Measurements from ENCODE around the gene LXN. TPM values are rescaled to one million over a fixed set of nuclear protein-coding genes. Genes with fewer than 3 reads are reported as not detected.

LXN gene
- total and polyA plus RNA-seq, 7 donors: 1.6 to 6.7 (median 3.2) TPM

GRCh38 chr3:158659454-158660237 is 12.8 kb downstream of the LXN start:
- Histone ChIP-seq H3K9me3 (no peaks in the 10 kb centered on the region), H3K36me3 (ENCODE audit: insufficient read depth in 1 of 2, low read depth in 1 of 2) (peaks cover 9 to 96% of the 10 kb centered on the region in 2 donors), H3K4me1 (no peaks in the 10 kb centered on the region), H3K4me3 (no peak overlapping the region), H3K27me3 (ENCODE audit: insufficient read depth in 3 of 3, low read length in 2 of 3) (no peaks in the 10 kb centered on the region), H3K27ac (peak overlapping the region; percentile 38)
- intact Hi-C loops (cut with DNase I): loop anchor here in 1 of 2 donors (5.0 kb wide), 1 partner anchor 133 kb away; no protein-coding TSS in a partner anchor
- ATAC-seq (peak; percentile 55 to 81 (median 74)), DNase-seq (peak in 1 of 2 donors; percentile 32)
- WGBS, 3 donors: 49 to 50% (median 49%) methylated on average over 7 of the region's 7 CpGs
- peak; percentile 54 for TF ChIP-seq CTCF (IDR thresholded peaks at IDR 0.05)

- TF ChIP-seq CTCF (IDR thresholded peaks at IDR 0.05): no peak
- ATAC-seq: no peak
- H3K36me3 ChIP-seq (ENCODE audit: insufficient read depth in 1 of 2, low read depth in 1 of 2): peaks cover 9 to 96% of the 10 kb centered on the region in 2 donors
- H3K27ac ChIP-seq: no peak overlapping the region
- intact Hi-C loops (cut with DNase I): loop anchor here in 1 of 2 donors (5.0 kb wide), 1 partner anchor 133 kb away; no protein-coding TSS in a partner anchor
- DNase-seq: no peak
- H3K4me1 ChIP-seq: no peaks in the 10 kb centered on the region
- WGBS, 3 donors: 92 to 95% (median 95%) methylated on average over 7 of the region's 7 CpGs
- H3K27me3 ChIP-seq (ENCODE audit: insufficient read depth in 3 of 3, low read length in 2 of 3): no peaks in the 10 kb centered on the region
- H3K9me3 ChIP-seq: no peaks in the 10 kb centered on the region
- H3K4me3 ChIP-seq: no peak overlapping the region
Observed at GRCh38 chr3:158658889-158659288, 13.6 kb downstream of the LXN start.

GRCh38 chr3:158652463-158652862 is 20.0 kb downstream of the LXN start:
- Histone ChIP-seq H3K36me3 (ENCODE audit: insufficient read depth in 1 of 2, low read depth in 1 of 2) (peaks cover 7 to 96% of the 10 kb centered on the region in 2 donors), H3K4me1 (no peaks in the 10 kb centered on the region), H3K9me3 (no peaks in the 10 kb centered on the region), H3K27me3 (ENCODE audit: insufficient read depth in 3 of 3, low read length in 2 of 3) (no peaks in the 10 kb centered on the region), H3K4me3 (no peak overlapping the region), H3K27ac (no peak overlapping the region)
- DNase-seq: no peak
- WGBS, 3 donors: 87 to 91% (median 87%) methylated on average over 3 of the region's 3 CpGs
- ATAC-seq: no peak
- TF ChIP-seq CTCF (IDR thresholded peaks at IDR 0.05): no peak
- intact Hi-C loops (cut with DNase I): no loop called here

- intact Hi-C loops (cut with DNase I): no loop called here
- no peak for TF ChIP-seq CTCF (IDR thresholded peaks at IDR 0.05)
- Histone ChIP-seq H3K4me1 (peaks cover 9% of the 10 kb centered on the region), H3K27ac (no peak overlapping the region), H3K27me3 (ENCODE audit: insufficient read depth in 3 of 3, low read length in 2 of 3) (no peaks in the 10 kb centered on the region), H3K36me3 (ENCODE audit: insufficient read depth in 1 of 2, low read depth in 1 of 2) (peaks cover 5 to 96% of the 10 kb centered on the region in 2 donors), H3K4me3 (no peak overlapping the region), H3K9me3 (no peaks in the 10 kb centered on the region)
- no peak for DNase-seq
- ATAC-seq: no peak
- WGBS, 3 donors: 93 to 98% (median 96%) methylated on average over 2 of the region's 2 CpGs
Observed at GRCh38 chr3:158651192-158651591, 21.3 kb downstream of the LXN start.
